Neural cell (in vitro differentiated cells): ENCODE measurements around the gene BRD8. TPM values are rescaled to one million over a fixed set of nuclear protein-coding genes. Genes with fewer than 3 reads are reported as not detected.

Source experiments
- H2AFZ ChIP-seq: fragments of 200-600, 300-800 bp; sonication (generic), shearing (Covaris generic); 2 replicates; pipeline ENCODE4 v1.6.0; 2014; ENCODE audit warnings: low read depth, mild to moderate bottlenecking, antibody characterized with exemption, low read length, moderate library complexity
- H3F3A ChIP-seq: fragments of 200-600 bp; shearing (Covaris generic); 2 replicates; pipeline ENCODE4 v1.6.1; 2016; ENCODE audit warnings: mild to moderate bottlenecking, moderate library complexity, mixed read lengths, antibody characterized with exemption, low read length; ENCODE audit not compliant: insufficient read depth, poor library complexity, severe bottlenecking
- H3K27ac ChIP-seq: fragments of 200-600, 300-800 bp; sonication (generic), shearing (Covaris generic); 2 replicates; pipeline ENCODE4 v1.5.1; 2014; ENCODE audit warnings: mild to moderate bottlenecking, low read length, moderate library complexity
- H3K27me3 ChIP-seq: fragments of 300-800, 200-600 bp; sonication (generic), shearing (Covaris generic); 2 replicates; pipeline ENCODE4 v1.6.0; 2014; ENCODE audit warnings: mild to moderate bottlenecking, low read depth, low read length, moderate library complexity; ENCODE audit not compliant: insufficient read depth
- H3K36me3 ChIP-seq: fragments of 300-800, 200-600 bp; sonication (generic), shearing (Covaris generic); 2 replicates; pipeline ENCODE4 v1.5.1; 2014; ENCODE audit warnings: mild to moderate bottlenecking, antibody characterized with exemption, low read length, moderate library complexity; ENCODE audit not compliant: insufficient read depth
- H3K4me2 ChIP-seq: fragments of 300-800, 200-600 bp; sonication (generic), shearing (Covaris generic); 2 replicates; pipeline ENCODE4 v1.6.0; 2014; ENCODE audit warnings: mild to moderate bottlenecking, low read length
- H3K4me3 ChIP-seq: fragments of 300-800, 200-600 bp; sonication (generic), shearing (Covaris generic); 2 replicates; pipeline ENCODE4 v1.5.1; 2014; ENCODE audit warnings: mild to moderate bottlenecking, low read length, moderate library complexity
- H3K79me2 ChIP-seq: fragments of 200-600 bp; shearing (Covaris generic); replicated peaks from 2 replicates; pipeline ENCODE4 v1.6.0; 2014; ENCODE audit warnings: mild to moderate bottlenecking, low read length, moderate library complexity; ENCODE audit not compliant: insufficient read depth
- H3K9ac ChIP-seq: fragments of 300-800, 200-600 bp; sonication (generic), shearing (Covaris generic); 2 replicates; pipeline ENCODE4 v1.6.1; 2016; ENCODE audit warnings: mild to moderate bottlenecking, low read length, mixed read lengths
- H3K9me2 ChIP-seq: fragments of 200-600 bp; shearing (Covaris generic); 2 replicates; pipeline ENCODE4 v1.6.1; 2016; ENCODE audit warnings: mild to moderate bottlenecking, low read length, mixed read lengths; ENCODE audit not compliant: insufficient read depth
- H3K9me3 ChIP-seq: fragments of 200-600, 300-800 bp; sonication (generic), shearing (Covaris generic); 2 replicates; pipeline ENCODE4 v1.6.1; 2016; ENCODE audit warnings: mild to moderate bottlenecking, mixed run types, low read length, moderate library complexity, mixed read lengths
- H4K20me1 ChIP-seq: fragments of 200-600 bp; shearing (Covaris generic); 2 replicates; pipeline ENCODE4 v1.6.1; 2016; ENCODE audit warnings: mild to moderate bottlenecking, mixed run types; ENCODE audit not compliant: insufficient read depth
- EP300 ChIP-seq: fragments of 450-650 bp; conservative IDR thresholded peaks from 2 replicates; pipeline ENCODE4 v1.6.1; 2014; ENCODE audit warnings: antibody characterized with exemption, mild to moderate bottlenecking, moderate library complexity; ENCODE audit not compliant: poor library complexity, severe bottlenecking
- EZH2 ChIP-seq: fragments of 200-600, 300-800 bp; shearing (Covaris generic), sonication (generic); IDR thresholded peaks from 2 replicates; pipeline ENCODE4 v1.6.1; 2014; ENCODE audit warnings: antibody characterized with exemption, low read length, borderline replicate concordance, mild to moderate bottlenecking; ENCODE audit not compliant: insufficient read depth, poor library complexity, severe bottlenecking
- MXI1 ChIP-seq: fragments of 450-650 bp; conservative IDR thresholded peaks from 2 replicates; pipeline ENCODE4 v1.6.1; 2014; ENCODE audit warnings: antibody characterized with exemption, mild to moderate bottlenecking; ENCODE audit not compliant: poor library complexity, severe bottlenecking
- POLR2AphosphoS5 ChIP-seq: IDR thresholded peaks from 2 replicates; pipeline ENCODE4 v1.6.1; 2012
- RAD21 ChIP-seq: fragments of 450-650 bp; conservative IDR thresholded peaks from 2 replicates; pipeline ENCODE4 v1.6.1; 2014; ENCODE audit warnings: antibody characterized with exemption, mild to moderate bottlenecking, moderate library complexity
- SMC3 ChIP-seq: fragments of 450-650 bp; conservative IDR thresholded peaks from 2 replicates; pipeline ENCODE4 v1.6.1; 2014; ENCODE audit warnings: antibody characterized with exemption, mild to moderate bottlenecking, moderate library complexity; ENCODE audit not compliant: poor library complexity
- TAF1 ChIP-seq: IDR thresholded peaks from 2 replicates; pipeline ENCODE4 v1.6.1; 2012; ENCODE audit warnings: low read depth
- polyA plus RNA-seq: library from polyadenylated mRNA; depleted of rRNA; stranded (reverse); fragments of >200 nt; gene quantifications from 2 replicates; pipeline ENCODE4 v1.2.3, GENCODE V29; 2014
- TF ChIP-seq, protein P1 (sequence below): fragments of 450-650 bp; IDR thresholded peaks from 2 replicates; pipeline ENCODE4 v1.5.1; 2014; ENCODE audit warnings: antibody characterized with exemption, mild to moderate bottlenecking, moderate library complexity; ENCODE audit not compliant: poor library complexity, severe bottlenecking
- TF ChIP-seq, protein P2 (sequence below): IDR thresholded peaks from 2 replicates; pipeline ENCODE4 v1.6.1; 2012; ENCODE audit warnings: borderline replicate concordance

Gene BRD8
- polyA plus RNA-seq, 1 donor from 2014 or later = 96.1 TPM

DNA sequence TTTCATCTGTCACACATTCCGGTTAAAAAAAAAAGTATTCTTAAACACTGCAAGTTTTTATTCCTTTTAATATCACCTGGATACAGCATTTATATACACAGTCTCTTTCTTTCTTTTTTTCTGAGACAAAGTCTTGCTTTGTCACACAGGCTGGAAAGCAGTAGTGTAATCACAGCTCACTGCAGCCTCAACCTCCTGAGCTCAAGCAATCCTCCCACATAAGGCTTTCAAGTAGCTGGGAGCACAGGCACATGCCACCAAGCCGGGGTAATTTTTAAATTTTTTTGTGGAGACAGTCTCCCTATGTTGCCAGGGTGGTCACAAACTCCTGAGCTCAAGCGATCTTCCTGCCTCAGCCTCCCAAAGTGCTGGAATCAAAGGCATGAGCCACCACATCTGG lies 14.4 kb upstream of the BRD8 start:
- TF ChIP-seq POLR2AphosphoS5 = no peak
- no peak for TF ChIP-seq MXI1
- no peak for TF ChIP-seq RAD21
- TF ChIP-seq, protein P1, sequence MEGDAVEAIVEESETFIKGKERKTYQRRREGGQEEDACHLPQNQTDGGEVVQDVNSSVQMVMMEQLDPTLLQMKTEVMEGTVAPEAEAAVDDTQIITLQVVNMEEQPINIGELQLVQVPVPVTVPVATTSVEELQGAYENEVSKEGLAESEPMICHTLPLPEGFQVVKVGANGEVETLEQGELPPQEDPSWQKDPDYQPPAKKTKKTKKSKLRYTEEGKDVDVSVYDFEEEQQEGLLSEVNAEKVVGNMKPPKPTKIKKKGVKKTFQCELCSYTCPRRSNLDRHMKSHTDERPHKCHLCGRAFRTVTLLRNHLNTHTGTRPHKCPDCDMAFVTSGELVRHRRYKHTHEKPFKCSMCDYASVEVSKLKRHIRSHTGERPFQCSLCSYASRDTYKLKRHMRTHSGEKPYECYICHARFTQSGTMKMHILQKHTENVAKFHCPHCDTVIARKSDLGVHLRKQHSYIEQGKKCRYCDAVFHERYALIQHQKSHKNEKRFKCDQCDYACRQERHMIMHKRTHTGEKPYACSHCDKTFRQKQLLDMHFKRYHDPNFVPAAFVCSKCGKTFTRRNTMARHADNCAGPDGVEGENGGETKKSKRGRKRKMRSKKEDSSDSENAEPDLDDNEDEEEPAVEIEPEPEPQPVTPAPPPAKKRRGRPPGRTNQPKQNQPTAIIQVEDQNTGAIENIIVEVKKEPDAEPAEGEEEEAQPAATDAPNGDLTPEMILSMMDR = no peak
- TF ChIP-seq SMC3 = no peak
- H3K4me2 ChIP-seq = no peak overlapping the region
- no peak overlapping the region for H3K9ac ChIP-seq
- H3K27ac ChIP-seq = no peak overlapping the region
- H3K9me3 ChIP-seq = no peaks in the 10 kb centered on the region
- no peaks in the 10 kb centered on the region for H4K20me1 ChIP-seq
- H3K79me2 ChIP-seq = no peaks in the 10 kb centered on the region
- no peaks in the 10 kb centered on the region for H3K9me2 ChIP-seq
- no peaks in the 10 kb centered on the region for H3K27me3 ChIP-seq
- H2AFZ ChIP-seq = no peak overlapping the region
- no peaks in the 10 kb centered on the region for H3K36me3 ChIP-seq
- H3K4me3 ChIP-seq = no peak overlapping the region
- no peaks in the 10 kb centered on the region for H3F3A ChIP-seq

DNA sequence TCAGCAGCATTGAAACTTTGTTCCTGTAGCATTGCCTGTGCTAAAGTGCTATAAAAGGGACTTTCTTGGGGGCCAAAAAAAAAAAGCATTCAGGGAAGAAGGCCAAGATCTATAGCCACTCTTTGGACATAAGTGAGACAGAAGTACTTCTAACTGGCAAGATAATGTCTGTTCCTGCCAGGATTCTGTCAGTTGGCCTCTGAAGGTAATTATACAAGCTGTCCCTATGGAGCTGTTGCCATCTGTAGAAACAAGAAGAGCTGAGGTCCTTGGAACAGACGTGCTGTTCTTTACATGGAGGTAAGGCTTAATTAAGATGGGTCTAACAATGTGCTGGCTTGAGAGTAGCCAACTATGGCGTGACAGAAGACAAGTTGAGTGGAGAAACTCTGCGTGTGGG lies 10.2 kb upstream of the BRD8 start:
- Histone ChIP-seq H3K79me2 (no peaks in the 10 kb centered on the region), H3K9me2 (no peaks in the 10 kb centered on the region), H3F3A (no peaks in the 10 kb centered on the region), H3K9ac (no peak overlapping the region), H3K27me3 (no peaks in the 10 kb centered on the region), H2AFZ (no peak overlapping the region), H3K4me3 (no peak overlapping the region), H3K36me3 (peaks cover 6% of the 10 kb centered on the region), H4K20me1 (no peaks in the 10 kb centered on the region), H3K27ac (no peak overlapping the region), H3K9me3 (no peaks in the 10 kb centered on the region), H3K4me2 (no peak overlapping the region)
- TF ChIP-seq TAF1 (no peak), POLR2AphosphoS5 (no peak), MXI1 (no peak), EZH2 (no peak), RAD21 (no peak), EP300 (no peak), SMC3 (no peak)
- TF ChIP-seq, protein P1 = no peak
- TF ChIP-seq, protein P2, sequence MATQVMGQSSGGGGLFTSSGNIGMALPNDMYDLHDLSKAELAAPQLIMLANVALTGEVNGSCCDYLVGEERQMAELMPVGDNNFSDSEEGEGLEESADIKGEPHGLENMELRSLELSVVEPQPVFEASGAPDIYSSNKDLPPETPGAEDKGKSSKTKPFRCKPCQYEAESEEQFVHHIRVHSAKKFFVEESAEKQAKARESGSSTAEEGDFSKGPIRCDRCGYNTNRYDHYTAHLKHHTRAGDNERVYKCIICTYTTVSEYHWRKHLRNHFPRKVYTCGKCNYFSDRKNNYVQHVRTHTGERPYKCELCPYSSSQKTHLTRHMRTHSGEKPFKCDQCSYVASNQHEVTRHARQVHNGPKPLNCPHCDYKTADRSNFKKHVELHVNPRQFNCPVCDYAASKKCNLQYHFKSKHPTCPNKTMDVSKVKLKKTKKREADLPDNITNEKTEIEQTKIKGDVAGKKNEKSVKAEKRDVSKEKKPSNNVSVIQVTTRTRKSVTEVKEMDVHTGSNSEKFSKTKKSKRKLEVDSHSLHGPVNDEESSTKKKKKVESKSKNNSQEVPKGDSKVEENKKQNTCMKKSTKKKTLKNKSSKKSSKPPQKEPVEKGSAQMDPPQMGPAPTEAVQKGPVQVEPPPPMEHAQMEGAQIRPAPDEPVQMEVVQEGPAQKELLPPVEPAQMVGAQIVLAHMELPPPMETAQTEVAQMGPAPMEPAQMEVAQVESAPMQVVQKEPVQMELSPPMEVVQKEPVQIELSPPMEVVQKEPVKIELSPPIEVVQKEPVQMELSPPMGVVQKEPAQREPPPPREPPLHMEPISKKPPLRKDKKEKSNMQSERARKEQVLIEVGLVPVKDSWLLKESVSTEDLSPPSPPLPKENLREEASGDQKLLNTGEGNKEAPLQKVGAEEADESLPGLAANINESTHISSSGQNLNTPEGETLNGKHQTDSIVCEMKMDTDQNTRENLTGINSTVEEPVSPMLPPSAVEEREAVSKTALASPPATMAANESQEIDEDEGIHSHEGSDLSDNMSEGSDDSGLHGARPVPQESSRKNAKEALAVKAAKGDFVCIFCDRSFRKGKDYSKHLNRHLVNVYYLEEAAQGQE = no peak
